Hindlimb muscle (tissue), 1 donor: Measurements from ENCODE around the gene NOP56. TPM values are rescaled to one million over a fixed set of nuclear protein-coding genes. Genes with fewer than 3 reads are reported as not detected.
"Not testable (repeated sequence)": the region's sequence is repeated elsewhere in the genome, so short reads cannot be mapped to it uniquely, and the experiment has no call there.

Source experiments
- DNase-seq: peaks from one replicate; pipeline ENCODE4 v3.0.0-alpha.2; 2013
- polyA plus RNA-seq: library from polyadenylated mRNA; unstranded; fragments of 120-200 nt; gene quantifications from one replicate; pipeline ENCODE4 v1.2.1, GENCODE V29; 2013; ENCODE audit not compliant: insufficient read length

Gene NOP56
- polyA plus RNA-seq, 1 donor: 161 TPM

- no peak for DNase-seq
Observed at GRCh38 chr20:2643708-2644107, 8.7 kb upstream of the NOP56 start.

- DNase-seq: no peak
Observed at GRCh38 chr20:2652724-2653555, 508 bp downstream of the NOP56 start.

- DNase-seq: no peak
Observed at GRCh38 chr20:2653556-2654383, 1.3 kb downstream of the NOP56 start.

DNA sequence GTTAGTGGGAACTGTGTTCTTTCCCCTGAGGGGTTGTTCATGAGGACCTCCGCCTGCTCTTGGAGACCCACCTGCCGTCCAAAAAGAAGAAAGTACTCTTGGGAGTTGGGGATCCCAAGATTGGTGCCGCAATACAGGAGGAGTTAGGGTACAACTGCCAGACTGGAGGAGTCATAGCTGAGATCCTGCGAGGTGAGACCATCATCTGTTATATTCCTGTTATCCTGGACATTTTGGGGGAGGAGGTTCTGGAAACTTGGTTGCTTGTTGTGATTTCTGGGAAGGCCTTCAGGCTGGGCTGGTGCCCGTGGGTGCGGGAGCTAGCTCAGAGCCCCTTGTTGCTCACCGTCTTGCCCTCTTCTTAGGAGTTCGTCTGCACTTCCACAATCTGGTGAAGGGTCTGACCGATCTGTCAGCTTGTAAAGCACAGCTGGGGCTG lies 2.0 kb downstream of the NOP56 start:
- DNase-seq: no peak

GRCh38 chr20:2654831-2655230 lies 2.4 kb downstream of the NOP56 start:
- no peak for DNase-seq

DNA sequence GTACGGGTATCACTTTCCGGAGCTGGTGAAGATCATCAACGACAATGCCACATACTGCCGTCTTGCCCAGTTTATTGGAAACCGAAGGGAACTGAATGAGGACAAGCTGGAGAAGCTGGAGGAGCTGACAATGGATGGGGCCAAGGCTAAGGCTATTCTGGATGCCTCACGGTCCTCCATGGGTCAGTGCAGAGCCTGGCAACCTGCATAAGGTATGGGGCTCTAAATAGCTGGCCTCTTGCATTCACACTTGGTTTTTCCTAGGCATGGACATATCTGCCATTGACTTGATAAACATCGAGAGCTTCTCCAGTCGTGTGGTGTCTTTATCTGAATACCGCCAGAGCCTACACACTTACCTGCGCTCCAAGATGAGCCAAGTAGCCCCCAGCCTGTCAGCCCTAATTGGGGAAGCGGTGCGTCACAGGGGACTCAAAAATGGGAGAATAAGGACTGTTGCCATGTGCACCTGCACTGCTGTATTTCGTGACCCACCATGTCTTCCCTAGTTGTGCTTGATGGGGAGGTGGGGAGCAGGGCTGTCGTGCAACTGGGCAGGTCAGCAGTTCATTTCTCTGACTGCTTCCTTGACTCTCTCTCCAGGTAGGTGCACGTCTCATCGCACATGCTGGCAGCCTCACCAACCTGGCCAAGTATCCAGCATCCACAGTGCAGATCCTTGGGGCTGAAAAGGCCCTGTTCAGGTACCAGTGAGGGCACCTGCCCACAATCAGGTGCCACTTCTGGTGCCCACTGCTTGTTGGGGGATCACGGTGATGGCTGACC lies 3.1 kb downstream of the NOP56 start:
- no peak for DNase-seq

GRCh38 chr20:2656471-2657117 lies 4.2 kb downstream of the NOP56 start:
- no peak for DNase-seq

GRCh38 chr20:2657241-2657640 lies 4.8 kb downstream of the NOP56 start:
- no peak for DNase-seq

DNA sequence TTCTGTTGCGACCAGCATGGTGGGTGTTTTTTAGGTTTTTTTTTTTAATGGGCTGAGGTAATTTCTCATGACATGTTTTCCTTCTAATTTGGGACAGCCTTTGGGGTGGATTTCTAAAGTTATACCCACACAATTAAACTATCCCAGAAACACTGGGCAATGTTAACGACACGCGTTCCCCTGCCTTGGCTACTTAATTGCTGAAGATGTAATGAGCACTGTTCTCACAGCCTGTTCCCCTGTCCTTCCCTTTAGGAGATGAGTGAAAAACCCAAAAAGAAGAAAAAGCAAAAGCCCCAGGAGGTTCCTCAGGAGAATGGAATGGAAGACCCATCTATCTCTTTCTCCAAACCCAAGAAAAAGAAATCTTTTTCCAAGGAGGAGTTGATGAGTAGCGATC lies 5.2 kb downstream of the NOP56 start:
- no peak for DNase-seq

DNA sequence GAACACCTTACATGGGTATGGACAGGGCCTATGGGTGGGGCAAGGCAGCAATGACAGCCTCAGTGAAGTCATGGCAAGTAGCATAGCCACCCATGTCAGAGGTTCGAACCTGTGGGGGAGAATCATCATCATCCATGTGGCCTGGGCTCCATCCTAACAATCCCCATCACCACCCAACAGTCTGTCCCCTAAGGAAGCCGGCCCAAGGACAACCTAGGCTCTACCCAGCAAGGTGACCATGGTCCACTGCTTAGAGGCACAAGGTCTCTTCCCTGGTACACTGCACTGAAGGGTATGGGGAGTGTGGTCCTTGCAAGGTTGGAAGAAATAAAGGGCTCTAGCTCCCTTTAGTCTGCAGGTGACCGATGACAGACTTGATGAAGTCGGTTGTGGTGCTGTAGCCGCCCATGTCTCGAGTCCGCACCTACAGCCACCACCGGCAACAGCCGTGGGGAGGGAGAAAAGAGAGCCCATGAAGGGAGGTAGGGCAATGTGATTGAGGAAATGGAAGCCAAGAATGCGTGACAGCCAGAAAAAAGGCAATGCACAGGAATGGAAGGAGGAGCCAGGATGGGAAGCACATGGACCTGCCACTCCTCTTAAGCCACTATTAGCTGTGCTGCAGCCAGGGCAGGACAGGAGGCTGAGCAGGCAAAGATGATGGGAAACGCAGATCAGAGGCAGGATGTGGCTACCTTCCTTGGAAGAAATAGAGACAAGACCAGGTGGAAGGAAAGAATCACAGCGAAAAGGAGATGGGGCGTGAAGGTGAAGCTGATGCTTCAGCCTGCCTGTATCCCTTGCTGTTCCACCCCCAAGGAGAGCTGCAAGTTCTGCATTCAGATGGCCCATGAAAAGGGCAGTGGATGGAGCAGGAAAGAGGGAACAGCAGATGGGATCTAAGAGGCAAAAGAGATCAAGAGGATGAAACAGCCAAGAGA lies 6.3 kb downstream of the NOP56 start:
- DNase-seq: no peak

DNA sequence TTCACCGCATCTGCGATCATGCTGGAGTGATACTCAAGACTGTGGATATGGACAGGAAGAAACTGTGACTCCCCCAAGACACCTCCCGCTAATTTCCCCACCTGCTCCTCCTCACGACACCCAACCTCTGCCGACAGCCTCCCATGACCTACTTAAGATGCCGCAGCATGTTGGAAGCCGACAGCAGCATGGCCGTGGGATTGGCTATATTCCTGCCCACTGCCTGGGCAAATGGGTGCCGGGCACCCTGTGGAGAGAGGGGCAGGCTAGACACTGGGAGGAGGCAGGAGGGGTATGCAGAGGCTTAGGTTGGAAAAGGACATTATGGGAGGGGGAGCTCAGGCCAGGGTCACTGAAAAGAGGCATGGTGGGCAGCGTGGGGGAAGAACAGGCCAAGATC lies 7.1 kb downstream of the NOP56 start:
- DNase-seq: no peak

DNA sequence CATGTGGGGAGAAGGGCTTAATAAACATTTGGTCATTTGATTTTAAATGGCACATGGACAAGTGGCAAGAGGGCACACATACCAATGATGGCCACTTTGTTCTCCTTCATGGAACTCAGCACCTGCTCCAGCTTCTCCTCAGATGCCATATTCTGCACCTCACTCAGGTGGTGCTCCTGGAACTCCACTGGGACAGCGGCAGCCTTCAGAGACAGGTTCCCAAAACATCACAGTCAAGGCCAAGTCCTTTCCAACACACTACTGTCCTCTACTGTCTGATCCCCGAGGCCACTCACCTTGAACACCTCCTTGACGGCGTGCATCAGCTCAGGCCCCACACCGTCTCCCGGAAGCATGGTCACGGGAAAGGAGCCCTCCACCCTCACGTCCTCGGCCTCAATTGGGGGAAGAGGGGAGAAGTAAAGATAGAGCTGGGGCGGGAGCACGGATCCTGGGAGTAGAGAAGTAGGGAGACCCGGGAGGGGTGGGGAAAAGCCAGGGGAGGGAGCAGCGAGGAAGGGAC lies 11.0 kb downstream of the NOP56 start:
- DNase-seq: no peak

DNA sequence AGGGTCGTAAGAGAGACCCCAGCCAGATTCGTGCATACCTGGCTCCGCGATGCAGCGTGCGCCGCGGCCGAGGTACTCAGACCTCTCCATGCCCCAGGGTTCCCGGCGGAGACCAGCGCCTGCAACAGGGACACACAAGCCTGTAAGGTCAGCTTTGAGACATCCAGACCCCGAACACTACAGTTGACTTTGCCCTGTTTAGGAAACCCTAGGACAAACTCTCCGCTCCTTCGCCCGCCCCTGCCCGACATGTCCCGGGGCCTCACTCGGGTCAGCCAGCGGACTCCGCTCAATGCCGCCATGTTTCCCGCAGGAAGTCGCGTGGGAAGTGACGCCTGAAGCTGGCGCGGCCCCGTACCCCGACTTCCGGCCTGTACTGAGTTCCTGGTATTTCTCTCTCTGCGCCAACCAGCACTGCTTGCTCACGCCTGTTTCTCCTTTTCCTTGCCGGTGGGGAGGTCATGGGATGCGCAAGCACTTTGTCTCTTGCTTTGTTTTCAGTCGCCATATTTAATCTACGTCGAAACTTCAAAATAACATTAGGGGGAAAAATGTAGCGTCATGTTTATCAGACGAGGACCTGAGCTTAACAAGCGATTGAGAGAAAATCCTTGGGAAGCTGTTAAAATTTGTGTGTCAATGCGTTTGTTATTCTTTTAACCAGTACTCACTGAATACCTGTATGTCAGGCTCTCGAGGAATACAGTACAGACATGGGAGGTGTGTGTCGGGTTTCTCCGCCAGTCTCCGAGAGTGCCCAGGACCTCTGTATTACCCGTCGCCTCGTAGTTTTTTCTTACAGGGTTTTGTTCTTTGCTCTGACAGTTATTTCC lies 11.7 kb downstream of the NOP56 start, which contains the start of gene IDH3B:
Gene IDH3B, minus strand, starts transcription at position 330 of the 833 bp plus-strand sequence. Its CDS starts 28 bp downstream, at position 302.
- peak; percentile 96 for DNase-seq

DNA sequence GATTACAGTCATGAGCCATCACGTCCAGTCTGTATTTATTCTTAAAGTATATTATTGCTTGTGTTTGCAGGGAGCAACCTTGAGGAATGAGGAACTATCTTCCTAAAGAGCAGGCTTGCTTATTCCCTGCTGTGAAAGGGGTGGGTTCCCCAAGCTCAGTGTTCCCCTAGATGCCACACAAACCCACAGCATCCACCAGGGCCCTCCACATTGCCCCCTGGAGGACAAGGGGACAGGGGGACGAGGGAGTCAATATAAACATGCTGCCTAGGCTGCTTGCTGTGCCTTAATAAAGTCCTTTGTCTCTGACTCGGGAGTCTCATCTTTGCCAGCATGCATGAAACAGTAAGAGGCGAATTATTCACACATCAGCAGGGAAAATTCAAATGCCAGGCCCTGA lies 19.5 kb downstream of the NOP56 start:
- no peak for DNase-seq

- DNase-seq: no peak
Observed at GRCh38 chr20:2672446-2672845, 20.0 kb downstream of the NOP56 start.

- no peak for DNase-seq
Observed at GRCh38 chr20:2673453-2673852, 21.0 kb downstream of the NOP56 start.

DNA sequence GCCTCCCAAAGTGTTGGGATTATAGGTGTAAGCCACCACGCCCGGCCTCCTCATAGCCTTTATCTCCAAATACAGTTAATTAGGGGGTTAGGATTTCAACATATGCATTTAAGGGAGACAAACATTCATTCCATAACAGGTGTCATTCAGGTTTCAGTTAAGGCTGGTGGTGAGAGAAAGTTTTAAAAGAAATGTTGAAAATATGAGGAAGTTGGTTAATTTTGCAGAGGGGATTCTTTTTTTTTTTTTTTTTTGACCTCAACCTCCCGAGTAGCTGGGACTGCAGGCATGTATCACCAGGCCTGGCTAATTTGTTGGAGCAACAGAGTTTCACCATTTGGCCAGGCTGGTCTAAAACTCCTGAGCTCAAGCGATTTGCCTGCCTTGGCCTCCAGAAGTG lies 27.6 kb downstream of the NOP56 start:
- DNase-seq: no peak

DNA sequence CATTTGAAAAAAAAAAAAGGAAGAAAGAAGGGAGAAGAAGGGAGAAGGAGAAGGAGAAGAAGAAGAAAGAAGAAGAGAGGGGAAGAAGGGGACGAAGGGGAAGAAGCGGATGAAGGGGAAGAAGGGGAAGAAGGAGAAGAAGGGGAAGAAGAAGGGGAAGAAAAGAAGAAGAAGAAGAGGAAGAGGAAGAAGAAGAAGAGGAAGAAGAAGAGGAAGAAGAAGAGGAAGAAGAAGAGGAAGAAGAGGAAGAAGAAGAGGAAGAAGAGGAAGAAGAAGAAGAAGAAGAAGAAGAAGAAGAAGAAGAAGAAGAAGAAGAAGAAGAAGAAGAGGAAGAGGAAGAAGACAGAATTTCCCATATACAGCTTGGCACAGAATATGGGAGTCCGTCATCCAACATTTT lies 29.6 kb downstream of the NOP56 start:
- not testable (repeated sequence) for DNase-seq

- DNase-seq: not testable (repeated sequence)
Observed at GRCh38 chr20:2684817-2685216, 32.4 kb downstream of the NOP56 start.

DNA sequence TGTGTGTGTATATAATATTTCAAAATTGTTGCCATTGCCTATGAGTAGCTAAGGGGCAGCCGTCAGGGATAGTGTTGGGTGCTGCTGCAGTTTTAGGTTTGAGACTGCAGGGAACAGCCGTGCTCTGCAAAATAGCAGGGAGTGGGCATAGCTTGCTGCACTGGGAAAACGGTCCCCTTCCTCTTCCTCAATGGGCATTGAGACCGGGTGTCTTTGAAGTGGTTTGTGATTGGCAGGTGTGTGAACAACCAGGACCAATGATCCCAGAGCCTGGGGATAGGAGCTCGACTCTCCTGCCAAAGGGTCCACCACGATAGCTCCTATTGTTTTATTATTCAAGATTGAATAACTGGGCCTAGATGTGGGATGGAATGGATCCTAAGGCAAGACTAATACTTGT lies 35.1 kb downstream of the NOP56 start:
- no peak for DNase-seq
